Muscle layer of colon (tissue), 2 donors: ENCODE results near the gene RUVBL1.

Experiments
- H3K27ac ChIP-seq: one replicate; pipeline ENCODE4 v1.7.0; 2013; ENCODE audit warnings: low read depth, mild to moderate bottlenecking, low read length, moderate library complexity
- H3K27me3 ChIP-seq, 2 donors: one replicate each; pipeline ENCODE4 v1.7.0; 2013; ENCODE audit warnings: low read length in 2 of 2, mild to moderate bottlenecking in 2 of 2; ENCODE audit not compliant: insufficient read depth in 2 of 2, control insufficient read depth in 1 of 2
- H3K36me3 ChIP-seq: one replicate; pipeline ENCODE4 v1.7.0; 2013; ENCODE audit warnings: mild to moderate bottlenecking, low read length; ENCODE audit not compliant: insufficient read depth
- H3K4me1 ChIP-seq: one replicate; pipeline ENCODE4 v1.7.0; 2013; ENCODE audit warnings: mild to moderate bottlenecking, low read length; ENCODE audit not compliant: insufficient read depth
- H3K4me3 ChIP-seq, 2 donors: one replicate each; pipeline ENCODE4 v1.7.0; 2013; ENCODE audit warnings: low read length in 2 of 2, low read depth in 1 of 2, mild to moderate bottlenecking in 1 of 2, moderate library complexity in 1 of 2
- H3K9ac ChIP-seq: one replicate; pipeline ENCODE4 v1.7.0; 2013; ENCODE audit warnings: low read length
- H3K9me3 ChIP-seq: one replicate; pipeline ENCODE4 v1.7.0; 2013; ENCODE audit warnings: mild to moderate bottlenecking, low read length
- donor health status: abdominal sarcoma.
- donor health status: Adenocarcinoma of cecum.

RUVBL1 gene

DNA sequence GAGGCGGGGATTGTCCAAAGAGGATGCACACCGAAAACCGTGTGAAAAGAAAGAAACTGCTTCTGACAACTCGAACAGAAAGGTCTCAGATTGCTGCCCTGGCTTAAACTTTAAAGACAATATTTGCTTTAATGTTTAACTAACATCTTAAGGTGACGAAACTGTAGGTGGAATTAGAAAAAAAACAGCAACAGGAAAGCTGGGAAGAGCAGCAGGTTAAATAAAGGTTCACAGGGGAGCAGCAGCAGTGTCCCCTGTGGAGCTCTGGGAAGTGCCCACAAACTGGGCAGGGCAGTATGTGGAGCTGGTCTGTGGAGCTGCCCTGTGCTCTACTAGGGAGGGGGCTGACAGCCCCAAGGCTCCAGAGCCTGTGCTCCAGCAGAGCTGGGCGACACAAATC, 25.4 kb downstream of the RUVBL1 start:
- H3K4me1 ChIP-seq: no peaks in the 10 kb centered on the region
- H3K27ac ChIP-seq: no peak overlapping the region
- H3K9me3 ChIP-seq: no peaks in the 10 kb centered on the region
- peaks cover 41% of the 10 kb centered on the region for H3K36me3 ChIP-seq
- H3K27me3 ChIP-seq: no peaks in the 10 kb centered on the region
- no peak overlapping the region for H3K9ac ChIP-seq
- H3K4me3 ChIP-seq: no peak overlapping the region

DNA sequence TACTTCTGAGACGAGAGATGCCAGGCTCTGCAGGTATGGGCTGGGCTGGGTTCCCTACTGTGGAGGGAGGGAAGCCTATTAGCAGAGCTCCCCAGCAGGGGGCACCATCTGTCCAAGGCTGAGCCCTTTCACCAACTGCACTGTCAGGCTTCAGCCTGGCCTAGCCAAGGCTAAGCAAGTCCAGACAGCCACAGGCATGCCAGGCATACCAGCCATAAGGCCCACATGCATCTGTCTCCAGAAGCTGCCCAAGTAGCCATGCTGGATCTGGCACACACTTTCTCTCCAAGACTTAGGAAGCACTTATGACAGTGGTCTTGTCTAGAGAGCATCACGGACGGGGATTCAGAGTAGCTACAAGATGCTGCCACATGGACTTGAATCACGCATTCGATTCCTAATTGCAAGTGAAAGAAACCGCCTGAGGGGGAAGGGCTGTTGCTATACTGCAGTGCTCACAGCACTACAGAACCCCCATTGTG, 28.3 kb downstream of the RUVBL1 start:
- no peak overlapping the region for H3K9ac ChIP-seq
- no peaks in the 10 kb centered on the region for H3K9me3 ChIP-seq
- H3K4me3 ChIP-seq: no peak overlapping the region
- no peaks in the 10 kb centered on the region for H3K4me1 ChIP-seq
- peaks cover 38% of the 10 kb centered on the region for H3K36me3 ChIP-seq
- H3K27me3 ChIP-seq: no peaks in the 10 kb centered on the region
- no peak overlapping the region for H3K27ac ChIP-seq

GRCh38 chr3:128094295-128095151, 29.1 kb downstream of the RUVBL1 start:
- Histone ChIP-seq H3K9ac (no peak overlapping the region), H3K4me3 (no peak overlapping the region), H3K4me1 (no peaks in the 10 kb centered on the region), H3K36me3 (peaks cover 33% of the 10 kb centered on the region), H3K9me3 (no peaks in the 10 kb centered on the region), H3K27me3 (no peaks in the 10 kb centered on the region), H3K27ac (no peak overlapping the region)

GRCh38 chr3:128091586-128091985, 32.0 kb downstream of the RUVBL1 start:
- Histone ChIP-seq H3K4me1 (no peaks in the 10 kb centered on the region), H3K4me3 (no peak overlapping the region), H3K27me3 (no peaks in the 10 kb centered on the region), H3K36me3 (peaks cover 9% of the 10 kb centered on the region), H3K27ac (no peak overlapping the region), H3K9me3 (no peaks in the 10 kb centered on the region), H3K9ac (no peak overlapping the region)

- Histone ChIP-seq H3K36me3 (peaks cover 8% of the 10 kb centered on the region), H3K9me3 (no peaks in the 10 kb centered on the region)
Measured at GRCh38 chr3:128089135-128089534, 34.5 kb downstream of the RUVBL1 start.

GRCh38 chr3:128084675-128085021, 39.0 kb downstream of the RUVBL1 start:
- peak overlapping the region; percentile 76 for H3K27ac ChIP-seq
- no peaks in the 10 kb centered on the region for H3K9me3 ChIP-seq
- H3K9ac ChIP-seq: peak overlapping the region; percentile 35
- no peaks in the 10 kb centered on the region for H3K36me3 ChIP-seq
- H3K4me3 ChIP-seq: peak overlapping the region in 1 of 2 donors; percentile 11
- peaks cover 31% of the 10 kb centered on the region for H3K4me1 ChIP-seq
- no peaks in the 10 kb centered on the region for H3K27me3 ChIP-seq

More at GRCh38 chr3:128089135-128089534, 34.5 kb downstream of the RUVBL1 start:
- no peak overlapping the region for H3K4me3 ChIP-seq
- no peak overlapping the region for H3K27ac ChIP-seq
- no peaks in the 10 kb centered on the region for H3K27me3 ChIP-seq
- H3K9ac ChIP-seq: no peak overlapping the region
- peaks cover 19% of the 10 kb centered on the region for H3K4me1 ChIP-seq

DNA sequence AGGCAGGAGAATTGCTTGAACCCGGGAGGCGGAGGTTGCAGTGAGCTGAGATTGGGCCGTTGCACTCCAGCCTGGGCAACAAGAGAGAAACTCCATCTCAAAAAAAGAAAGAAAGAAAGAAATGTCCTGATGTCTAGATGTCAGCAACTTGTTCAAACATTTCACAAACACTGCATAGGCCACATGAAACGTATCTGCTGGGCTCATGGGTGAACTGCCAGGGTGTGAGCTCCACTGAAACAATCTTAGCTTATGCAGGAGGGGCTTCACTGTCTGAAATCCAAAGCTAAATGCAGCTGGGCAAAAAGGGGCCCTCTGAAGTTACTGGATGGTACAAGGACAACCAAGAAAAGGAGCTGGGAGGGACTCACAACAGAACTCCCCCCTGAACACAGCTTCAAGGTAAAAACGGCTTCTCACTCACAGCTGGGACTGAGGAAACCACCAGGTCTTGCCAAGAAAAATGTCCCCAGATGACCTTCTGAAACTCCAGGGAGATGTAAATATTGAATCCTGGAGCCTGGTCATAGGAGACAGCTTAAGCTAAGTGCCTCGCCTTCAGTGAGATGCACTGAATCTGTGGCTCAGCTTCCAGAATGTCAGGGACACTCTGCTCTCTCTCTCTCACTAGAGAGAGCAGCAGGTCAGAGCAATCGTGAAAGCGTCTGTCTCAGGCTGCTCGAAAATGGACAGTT, 39.5 kb downstream of the RUVBL1 start:
- H3K36me3 ChIP-seq: no peaks in the 10 kb centered on the region
- H3K27ac ChIP-seq: peak overlapping the region; percentile 76
- H3K9ac ChIP-seq: peak overlapping the region; percentile 49

DNA sequence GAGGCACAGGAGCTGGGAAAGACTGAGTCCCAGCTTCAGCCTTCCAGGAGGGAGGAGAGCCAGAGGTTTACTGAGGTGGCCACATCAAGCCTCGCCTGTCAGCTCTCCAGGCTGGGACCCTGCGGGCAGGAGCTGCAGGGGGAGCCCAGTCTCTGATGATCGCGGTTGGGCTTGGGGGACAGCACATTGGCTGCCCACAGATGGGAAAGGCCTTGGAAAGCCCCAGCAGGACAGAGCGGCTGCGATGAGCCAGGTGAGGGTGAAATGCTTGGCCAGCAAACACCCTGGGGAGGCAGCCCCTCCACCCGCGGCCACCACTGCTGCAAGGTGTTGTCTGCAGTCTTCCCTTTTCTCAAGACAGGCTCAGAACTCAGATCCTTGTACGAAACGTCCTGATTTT, 40.2 kb downstream of the RUVBL1 start:
- no peaks in the 10 kb centered on the region for H3K27me3 ChIP-seq
- H3K36me3 ChIP-seq: no peaks in the 10 kb centered on the region
- H3K27ac ChIP-seq: no peak overlapping the region
- no peak overlapping the region for H3K9ac ChIP-seq
- H3K9me3 ChIP-seq: no peaks in the 10 kb centered on the region
- no peak overlapping the region for H3K4me3 ChIP-seq
- H3K4me1 ChIP-seq: peaks cover 31% of the 10 kb centered on the region

More for the DNA sequence above, 39.5 kb downstream of the RUVBL1 start:
- Histone ChIP-seq H3K4me1 (peaks cover 31% of the 10 kb centered on the region), H3K27me3 (no peaks in the 10 kb centered on the region), H3K9me3 (no peaks in the 10 kb centered on the region), H3K4me3 (peak overlapping the region in 1 of 2 donors; percentile 11)

GRCh38 chr3:128082546-128082945, 41.1 kb downstream of the RUVBL1 start:
- Histone ChIP-seq H3K9ac (no peak overlapping the region), H3K4me3 (no peak overlapping the region), H3K36me3 (no peaks in the 10 kb centered on the region), H3K27me3 (no peaks in the 10 kb centered on the region), H3K27ac (no peak overlapping the region), H3K9me3 (no peaks in the 10 kb centered on the region), H3K4me1 (peaks cover 34% of the 10 kb centered on the region)

- Histone ChIP-seq H3K36me3 (no peaks in the 10 kb centered on the region), H3K27ac (no peak overlapping the region), H3K4me3 (no peak overlapping the region), H3K27me3 (no peaks in the 10 kb centered on the region), H3K9ac (no peak overlapping the region), H3K4me1 (peaks cover 37% of the 10 kb centered on the region), H3K9me3 (no peaks in the 10 kb centered on the region)
Measured at GRCh38 chr3:128081846-128082245, 41.8 kb downstream of the RUVBL1 start.

- Histone ChIP-seq H3K4me3 (no peak overlapping the region), H3K4me1 (peaks cover 41% of the 10 kb centered on the region), H3K9ac (no peak overlapping the region), H3K27ac (no peak overlapping the region), H3K36me3 (no peaks in the 10 kb centered on the region), H3K9me3 (no peaks in the 10 kb centered on the region), H3K27me3 (no peaks in the 10 kb centered on the region)
Measured at GRCh38 chr3:128081226-128081625, 42.4 kb downstream of the RUVBL1 start.
